OCI-M2 (cell line): Measurements from ENCODE around the gene PEX14.

Experiments
- DNase-seq: peaks from one replicate; lab custom pipeline; 2025; ENCODE audit not compliant: unreplicated experiment; lab: John Stamatoyannopoulos, UW

The PEX14 gene

DNA sequence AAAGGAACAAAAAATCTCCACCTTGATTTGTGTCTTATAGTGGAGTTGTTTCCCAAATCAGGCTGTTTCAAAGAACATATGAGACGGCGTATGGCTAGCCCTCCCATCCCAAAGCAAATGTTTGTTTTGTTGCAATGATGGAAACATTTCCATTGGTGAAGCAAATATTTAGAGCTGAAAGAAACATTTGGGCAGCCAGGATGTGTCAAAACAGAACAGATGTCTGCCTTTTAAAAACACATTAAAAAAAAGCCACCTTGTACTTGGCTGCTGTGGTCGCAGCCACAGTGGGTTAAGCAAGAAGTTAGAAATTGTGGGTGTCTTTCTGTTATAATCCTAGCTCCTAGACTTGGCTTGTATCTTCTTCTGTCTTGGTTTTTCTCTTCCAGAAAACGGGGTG lies 116.3 kb downstream of the PEX14 start:
- no peak for DNase-seq

DNA sequence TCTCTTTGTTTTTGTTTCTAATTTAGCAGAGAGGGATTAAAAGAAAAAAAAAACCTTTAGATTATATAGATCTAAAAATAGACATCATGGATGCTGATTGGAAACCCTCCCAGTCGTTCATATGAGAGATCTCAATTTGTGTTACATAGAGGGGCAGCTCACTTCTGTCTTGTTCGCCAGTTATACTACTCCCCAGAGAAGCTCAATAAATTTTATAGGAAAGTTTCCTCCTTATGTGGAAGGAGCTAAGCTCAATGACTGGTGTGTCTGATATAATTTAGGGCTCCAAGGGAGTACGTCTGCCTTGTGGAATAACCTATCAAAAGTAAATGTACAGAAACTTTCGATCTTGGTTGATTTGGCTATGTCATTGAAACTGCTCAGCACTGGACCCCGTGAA lies 117.6 kb downstream of the PEX14 start:
- DNase-seq: no peak

DNA sequence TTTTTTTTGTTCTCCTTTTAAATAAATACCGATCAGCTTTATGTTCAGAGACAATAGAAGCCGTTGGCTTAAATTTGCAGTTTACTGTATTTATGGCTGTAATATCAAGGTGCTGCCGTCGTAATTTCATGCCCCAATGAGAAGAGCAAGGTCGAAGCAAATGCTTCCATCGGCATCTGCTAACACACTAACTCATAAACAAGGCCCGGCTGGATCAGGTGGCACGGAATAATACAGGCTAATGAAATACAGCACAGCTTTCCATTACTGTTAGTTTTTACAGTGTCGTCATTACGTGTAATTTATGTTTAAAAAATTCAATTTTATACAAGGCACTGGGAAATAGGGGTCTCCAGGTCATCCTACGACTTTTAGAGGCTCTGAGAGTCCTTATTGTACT lies 119.0 kb downstream of the PEX14 start:
- no peak for DNase-seq

DNA sequence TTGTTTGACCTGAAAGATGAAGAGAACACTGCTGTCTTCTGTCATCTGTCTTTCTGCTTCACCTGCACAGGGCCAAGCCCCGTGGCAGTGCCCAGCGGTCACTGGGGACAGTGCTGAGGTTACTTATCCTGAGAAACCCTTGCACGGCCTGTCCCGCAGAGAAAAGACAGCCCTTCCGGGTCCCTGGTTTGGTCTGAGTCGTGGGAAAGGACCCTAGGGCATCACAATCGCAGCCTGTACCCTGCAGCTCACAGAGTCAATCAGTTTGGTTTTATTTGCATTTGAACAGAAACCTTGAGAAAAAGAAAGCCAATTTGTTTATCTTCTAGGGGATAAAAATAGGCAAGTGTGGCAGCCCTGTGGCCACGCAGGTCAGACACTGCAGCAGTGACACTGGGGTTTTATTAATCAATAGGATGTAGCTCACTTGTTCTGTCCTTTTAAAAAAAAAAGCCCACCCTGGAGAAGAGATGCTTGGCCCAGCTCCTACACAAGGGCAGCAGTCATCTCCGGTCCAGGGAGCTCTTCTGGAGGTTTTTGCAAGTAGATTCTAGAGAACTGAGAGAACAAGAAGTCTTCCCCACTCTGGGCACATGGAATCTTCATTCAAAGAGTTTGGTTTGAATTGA lies 120.0 kb downstream of the PEX14 start:
- no peak for DNase-seq

DNA sequence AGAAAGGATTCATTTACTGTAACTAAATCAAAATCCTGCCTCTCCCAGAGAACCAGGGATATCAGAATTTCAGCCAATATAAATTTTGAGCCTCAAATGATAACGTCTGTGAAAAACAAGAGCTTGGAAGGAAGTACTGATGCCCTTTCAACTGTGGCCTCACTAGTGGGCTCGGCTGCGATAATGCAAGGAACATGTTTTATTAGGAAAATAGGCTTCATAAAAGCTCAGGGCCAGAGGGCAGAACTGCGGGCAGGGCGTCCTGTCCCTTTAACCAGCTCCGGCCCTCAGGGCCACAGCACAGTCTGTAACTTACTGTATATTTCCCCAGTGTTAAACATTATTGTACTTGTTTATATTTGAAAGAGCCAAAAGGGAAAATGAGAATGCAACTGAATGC lies 122.0 kb downstream of the PEX14 start:
- no peak for DNase-seq

DNA sequence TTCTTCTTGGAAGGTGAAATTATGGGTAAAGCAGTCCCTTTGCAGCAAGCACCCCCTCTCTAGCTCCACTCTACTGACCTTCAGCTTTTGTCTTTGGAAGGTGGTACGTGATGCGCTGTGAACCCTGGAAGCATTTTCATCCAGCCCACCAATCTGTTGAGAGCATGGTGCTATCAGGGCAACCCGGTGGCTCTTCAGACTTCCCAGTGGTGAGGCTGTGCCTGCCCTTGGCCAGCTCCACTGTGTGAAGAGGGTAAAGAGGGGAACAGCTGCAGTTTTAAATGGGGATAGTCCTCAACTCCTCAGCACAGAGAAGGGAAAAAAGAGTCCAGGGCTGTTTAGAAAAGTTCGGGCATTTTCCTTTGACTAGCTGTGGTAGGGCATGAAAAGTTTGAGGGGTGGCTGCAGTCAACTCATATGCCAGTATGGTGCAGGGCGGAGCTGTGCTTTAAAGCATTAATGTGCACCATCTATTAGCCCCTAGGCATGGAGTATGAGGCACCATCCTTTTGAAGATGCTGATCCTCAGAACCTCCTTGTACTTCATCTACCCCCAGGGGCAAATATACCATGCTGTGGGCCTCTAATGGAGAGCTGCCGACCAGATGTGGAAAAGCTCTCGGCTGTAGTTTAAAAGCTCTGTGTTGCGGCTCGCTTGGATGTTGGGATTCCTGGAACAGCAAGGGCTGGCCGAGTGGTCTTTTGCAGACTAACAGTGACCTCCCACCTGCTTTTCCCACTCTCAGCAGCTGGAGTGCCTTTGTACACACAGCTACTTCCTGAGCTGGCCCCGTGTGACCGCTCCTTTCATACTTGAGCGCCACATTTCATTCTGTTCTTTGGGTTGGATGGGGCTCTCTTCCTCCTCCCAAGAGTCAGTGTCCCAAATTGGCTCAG lies 123.0 kb downstream of the PEX14 start:
- DNase-seq: no peak

DNA sequence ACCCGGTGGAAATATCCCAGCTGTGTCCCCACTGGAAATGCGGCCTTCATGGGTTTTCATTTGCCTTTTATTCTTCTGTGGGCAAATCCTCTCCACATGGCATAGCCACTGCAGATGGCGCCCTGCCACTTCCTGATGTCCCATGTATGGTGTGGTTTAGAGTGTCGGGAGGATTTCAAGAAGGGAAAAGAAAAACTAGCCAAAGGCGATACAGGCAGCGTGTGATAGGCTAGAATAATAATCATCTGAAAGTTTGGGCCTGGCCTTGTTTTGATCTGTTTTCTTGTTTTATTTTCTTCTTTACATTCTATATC lies 123.6 kb downstream of the PEX14 start:
- no peak for DNase-seq

DNA sequence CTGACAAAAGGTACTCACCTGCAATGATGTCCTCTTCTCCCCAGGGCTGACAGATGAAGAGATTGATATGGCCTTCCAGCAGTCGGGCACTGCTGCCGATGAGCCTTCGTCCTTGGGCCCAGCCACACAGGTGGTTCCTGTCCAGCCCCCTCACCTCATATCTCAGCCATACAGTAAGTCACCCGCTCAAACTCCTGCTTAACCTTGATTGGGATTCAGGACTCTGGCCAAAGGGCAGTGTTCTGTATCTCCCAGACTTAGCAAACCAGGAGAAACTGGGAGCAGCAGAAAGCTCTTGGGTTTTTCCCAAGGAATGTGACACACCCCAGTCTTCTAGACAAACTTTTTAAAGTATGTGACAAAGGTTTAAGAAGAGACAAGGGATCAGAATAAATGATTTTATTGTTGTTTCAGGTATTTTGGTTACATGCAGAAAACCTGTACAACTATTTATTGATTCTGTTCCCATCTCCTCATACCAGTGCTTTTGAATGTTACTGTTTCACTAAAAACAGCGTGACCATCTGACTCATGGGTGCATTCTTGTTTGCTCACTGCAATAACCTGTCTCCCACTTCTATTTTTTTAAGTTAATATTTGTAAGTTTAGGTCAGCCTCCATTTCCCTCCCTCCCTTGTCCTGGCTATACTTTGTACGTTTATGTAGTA lies 124.6 kb downstream of the PEX14 start:
- DNase-seq: no peak

DNA sequence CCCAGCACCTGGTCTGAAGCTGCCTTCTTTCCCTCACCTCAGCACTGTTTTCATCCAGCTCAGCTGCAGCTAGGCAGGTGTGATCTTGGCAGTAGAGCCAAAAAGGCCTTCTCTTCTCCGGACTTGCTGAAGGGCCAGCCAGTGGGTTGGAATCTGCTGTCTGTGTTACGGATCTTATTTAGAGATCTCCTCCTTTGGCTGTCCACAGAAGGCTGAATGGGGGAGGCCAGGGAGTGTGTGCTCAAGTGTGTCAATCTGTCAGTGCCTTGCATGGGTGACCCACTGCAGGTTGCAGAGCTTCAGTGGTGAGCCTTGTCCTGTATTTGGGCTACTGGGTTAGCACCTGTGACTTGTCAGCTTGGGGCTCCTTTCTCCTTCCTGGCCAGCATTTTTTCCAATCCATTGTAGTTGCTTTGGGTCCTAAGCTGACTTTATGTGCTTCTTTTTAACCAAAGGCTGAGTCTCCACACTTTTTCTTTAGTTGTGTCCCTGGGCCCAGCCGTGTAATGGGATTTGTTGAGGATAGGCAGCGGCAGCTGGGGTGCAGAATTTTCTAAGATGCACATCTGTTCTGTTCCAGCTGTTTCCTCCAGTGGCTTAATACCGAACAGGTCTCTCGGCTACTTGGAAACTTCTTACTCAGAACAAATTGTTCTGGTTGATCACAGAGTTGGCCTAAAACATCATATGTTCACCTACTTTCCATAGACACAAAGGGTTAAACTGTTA lies 126.8 kb downstream of the PEX14 start:
- no peak for DNase-seq

DNA sequence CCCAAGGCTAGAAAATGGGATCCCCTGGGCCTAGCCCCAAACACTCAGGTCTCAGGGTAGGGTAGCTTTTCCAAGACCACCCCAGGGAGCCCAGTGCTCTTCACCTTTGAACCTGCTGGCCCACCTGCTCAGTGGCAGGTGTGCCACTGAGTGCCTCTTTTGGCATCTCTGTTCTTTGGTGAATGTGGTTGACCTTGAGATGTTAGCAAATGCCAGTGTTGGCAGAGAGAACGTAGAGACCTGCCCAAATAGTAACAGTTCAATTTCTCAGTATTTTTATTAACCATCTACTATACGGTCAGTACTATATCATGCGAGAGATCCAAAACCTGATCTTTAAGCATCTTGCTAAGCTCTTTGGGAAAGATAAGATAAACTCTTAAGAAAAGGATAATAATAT lies 128.2 kb downstream of the PEX14 start:
- DNase-seq: no peak

DNA sequence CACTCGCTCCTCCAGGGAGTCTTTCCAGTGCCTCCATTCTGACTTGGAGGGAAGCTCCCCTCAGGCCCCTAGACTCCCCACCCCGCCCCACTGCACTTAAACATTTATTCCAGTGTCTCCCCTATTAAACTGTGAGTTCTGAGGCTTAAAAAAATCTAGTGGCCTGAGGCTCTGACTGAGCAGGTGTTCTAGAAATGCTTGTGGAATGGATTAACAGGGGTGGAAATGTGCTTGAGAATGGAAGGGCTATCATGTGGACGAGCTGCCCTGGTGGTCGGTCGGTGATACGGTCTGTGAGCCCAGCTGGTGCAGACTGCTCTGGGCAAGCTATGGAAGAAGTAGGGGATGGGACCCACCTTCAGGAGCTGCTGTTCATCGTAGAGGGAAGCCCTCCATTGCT lies 130.2 kb downstream of the PEX14 start:
- no peak for DNase-seq

DNA sequence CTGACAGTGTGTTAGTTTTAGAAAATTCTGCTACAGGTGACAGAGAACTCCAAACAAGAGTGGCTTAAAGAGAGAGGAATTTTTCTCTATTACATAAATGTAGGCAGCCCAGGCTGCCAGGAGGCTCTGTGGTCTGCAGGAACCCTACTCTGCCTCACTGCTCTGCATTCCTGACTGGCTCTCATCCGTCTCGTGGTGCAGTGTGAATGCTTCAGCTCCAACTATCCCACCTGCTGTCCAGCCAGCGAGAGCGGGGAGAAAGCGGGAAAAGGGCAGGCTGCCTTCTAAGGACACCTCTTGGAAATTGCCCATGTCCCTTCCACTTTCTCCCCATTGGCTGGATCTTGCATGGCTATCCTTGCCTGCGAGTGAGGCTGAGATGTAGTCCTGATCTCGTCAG lies 131.3 kb downstream of the PEX14 start:
- no peak for DNase-seq

DNA sequence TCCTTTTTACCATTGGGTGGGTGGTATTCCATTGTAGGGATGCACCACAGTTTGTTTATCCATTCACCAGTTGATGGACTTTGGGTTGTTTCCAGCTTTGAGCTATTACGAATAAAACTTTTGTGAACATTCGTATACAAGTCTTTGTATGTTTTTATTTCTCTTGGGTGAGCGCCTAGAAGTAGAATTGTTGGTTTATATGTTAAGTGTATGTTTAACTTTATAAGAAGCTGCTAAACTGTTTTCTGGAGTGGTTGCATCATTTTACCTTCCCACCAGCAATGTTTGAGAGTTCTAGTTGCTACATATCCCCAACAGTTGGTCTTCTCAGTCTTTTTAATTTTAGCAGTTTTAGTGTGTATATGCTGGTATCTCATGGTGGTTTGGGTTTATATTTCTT lies 132.5 kb downstream of the PEX14 start:
- DNase-seq: no peak

DNA sequence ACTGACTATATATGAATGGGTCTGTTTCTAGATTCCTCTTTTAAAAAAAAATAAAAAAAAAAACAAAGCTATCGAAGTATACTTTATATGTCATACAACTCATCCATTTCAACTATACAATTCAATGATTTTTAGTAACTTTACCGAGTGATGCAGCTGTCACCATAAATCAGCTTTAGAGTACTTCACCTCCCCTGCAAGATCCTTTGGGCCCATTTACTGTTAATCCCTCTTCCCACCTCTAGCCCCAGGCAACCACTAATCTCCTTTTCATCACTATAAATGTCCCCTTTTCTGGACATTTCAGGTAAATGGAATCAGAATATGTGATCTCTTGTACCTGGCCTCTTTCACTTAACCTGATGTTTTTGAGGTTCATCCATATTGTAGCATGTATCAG lies 133.9 kb downstream of the PEX14 start:
- DNase-seq: no peak

DNA sequence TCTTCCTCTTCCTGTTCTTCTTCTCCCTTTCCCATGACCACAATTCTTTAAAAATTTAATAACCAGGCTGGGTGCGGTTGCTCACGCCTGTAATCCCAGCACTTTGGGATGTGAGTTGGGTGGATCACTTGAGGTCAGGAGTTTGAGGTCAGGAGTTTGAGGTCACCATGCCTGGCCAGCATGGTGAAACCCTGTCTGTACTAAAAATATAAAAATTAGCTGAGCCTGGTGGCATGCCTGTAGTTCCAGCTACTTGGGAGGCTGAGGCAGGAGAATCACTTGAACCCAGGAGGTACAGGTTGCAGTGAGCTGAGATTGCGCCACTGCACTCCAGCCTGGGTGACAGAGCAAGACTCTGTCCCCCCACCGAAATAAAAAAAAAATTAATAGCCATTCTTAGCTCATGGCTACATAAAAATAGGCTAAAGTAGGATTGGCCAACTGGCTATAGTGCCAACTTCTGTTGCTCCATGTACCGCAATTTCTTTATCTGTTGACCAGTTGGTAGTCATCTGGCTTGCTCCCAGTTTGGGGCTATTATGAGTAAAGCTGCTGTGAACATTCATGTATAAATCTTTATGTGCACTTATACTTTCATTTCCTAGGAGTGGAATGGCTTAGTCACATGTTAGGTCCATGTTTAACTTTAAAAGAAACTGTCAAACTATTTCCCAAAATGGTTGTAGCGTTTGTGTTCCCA lies 136.3 kb downstream of the PEX14 start:
- no peak for DNase-seq

DNA sequence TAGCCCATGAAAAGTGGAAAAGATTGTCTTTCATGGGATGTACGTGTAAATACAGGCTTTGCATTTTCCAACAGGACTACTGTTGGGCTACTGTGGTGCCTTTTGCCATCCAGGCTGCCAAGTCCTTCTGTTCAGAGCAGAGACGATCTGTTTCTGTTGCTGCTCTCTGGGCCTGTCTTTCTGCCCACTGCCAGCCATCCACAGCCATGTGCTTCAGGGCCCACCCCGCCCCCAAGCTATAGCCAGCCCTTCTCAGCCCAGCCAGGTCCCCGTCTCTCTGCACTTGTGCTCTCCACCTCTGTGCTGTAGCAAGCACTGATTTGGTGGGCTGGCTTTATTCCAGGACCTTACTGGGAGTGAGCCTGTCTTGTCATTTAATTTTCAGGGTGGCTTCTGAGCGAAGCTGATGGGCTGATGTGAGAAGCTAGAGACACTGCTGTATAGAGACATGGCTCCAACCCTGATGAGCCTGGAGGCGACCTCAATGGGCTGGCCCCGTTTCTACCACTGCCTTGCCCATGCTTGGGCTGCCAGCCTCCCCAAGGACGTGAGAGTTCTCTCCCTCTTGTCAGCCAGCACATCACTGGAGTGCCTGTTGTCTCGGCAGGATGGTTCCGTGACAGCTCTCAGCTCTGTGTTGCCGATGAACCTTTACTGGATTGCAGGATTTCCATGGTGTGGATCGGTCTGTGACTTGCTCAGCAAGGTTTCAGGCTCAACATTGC lies 137.8 kb downstream of the PEX14 start:
- no peak for DNase-seq

DNA sequence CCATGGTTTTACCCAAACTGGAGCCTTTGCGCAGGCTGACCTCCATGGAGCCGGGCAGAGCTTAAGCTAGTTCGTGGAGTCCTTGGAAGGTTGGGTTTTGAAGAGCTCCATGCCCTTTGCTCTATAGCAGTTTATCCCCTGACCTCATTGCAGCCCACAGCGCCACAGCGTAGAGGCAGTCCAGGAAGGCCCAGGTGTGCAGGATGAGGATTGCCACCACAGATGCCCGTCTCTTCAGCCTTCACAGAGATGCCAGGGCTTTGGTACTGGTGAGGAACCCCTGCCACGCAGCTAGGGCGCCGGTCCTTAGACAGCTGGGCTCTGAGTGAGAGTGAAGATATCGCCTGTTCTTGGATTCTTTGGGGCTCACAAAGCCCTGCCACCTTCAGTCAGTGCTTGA lies 138.6 kb downstream of the PEX14 start:
- no peak for DNase-seq

DNA sequence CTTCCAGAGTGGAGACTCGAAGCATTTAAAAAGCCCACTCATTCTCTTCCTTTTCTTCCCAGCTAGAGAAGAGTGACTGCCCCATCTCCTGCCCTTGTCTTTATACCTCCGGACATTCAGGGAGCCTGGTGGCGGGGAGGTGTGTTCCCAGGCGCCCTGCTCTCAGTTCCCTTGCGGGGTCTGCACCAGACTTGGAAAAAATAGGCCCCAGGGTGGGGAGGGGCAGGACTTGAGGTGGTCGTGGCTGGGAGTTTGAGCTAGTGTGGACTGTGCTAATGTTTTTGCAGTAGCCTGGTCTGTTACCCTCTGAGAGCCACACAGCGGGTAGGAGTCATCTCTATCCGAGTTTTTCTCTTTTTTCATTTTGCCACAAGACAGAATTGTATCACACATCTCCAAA lies 139.1 kb downstream of the PEX14 start:
- DNase-seq: no peak

DNA sequence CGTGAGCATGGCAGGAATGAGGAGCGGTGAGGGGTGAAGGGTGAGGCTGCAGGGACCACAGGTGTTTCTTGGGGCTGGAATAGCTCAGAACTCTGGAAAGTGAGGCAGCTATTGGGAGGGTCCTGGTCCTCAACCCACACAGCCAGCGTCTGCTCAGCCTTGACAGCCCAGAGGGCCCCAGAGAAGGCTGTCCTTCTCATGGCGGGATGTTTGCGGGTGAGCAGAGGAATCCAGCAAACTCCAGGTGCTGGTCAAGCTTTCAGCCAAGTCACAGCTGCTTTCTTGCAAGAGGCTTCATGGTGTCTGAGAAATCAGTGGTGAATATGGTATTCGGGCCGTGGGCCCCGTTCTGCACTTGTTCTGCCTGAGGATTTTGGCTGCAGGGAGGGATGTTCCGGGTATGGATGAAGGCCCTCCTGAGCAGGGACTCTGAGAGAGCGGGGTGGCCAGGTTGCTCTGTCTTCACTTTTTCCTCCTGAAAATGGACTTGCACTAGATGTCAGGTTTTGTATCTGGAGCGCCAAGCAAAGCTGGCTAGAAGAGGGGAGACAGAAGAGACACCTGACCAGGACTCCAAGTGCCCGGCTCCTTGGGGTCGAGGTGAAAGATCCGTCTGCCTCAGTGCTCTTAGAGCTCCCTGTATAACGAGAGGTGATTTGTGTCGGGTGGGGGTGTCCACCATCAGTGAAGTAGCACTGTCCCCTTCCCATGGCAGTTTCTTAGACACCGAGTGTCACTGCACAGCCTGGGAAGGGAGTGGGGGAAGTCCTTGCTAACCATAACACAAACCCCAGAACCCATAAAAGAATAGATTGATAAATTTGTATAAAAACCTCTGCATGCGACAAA lies 139.9 kb downstream of the PEX14 start:
- no peak for DNase-seq

DNA sequence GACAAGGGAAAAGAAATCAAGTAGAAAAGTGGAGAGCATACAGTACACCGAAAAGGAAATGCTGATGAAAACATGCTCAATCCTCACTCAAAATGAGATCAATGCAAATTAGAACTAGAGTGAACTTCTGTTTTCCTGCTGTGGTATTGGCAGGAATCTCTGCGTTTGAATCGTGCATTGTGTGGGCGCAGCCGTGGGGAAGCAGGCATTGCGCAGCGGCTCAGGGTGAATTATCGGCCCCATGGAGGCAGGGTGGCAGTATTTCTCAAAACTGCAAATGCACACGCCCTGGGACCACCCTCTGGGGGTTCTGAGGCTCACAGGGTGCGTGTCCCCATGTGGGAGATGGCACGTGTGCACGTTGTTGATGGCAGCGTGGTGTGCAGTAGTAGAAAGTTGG lies 140.6 kb downstream of the PEX14 start:
- DNase-seq: no peak
